ENCODE data around the gene NOSTRIN.
"Not testable (repeated sequence)": the region's sequence is repeated elsewhere in the genome, so short reads cannot be mapped to it uniquely, and the experiment has no call there.

Gene NOSTRIN

DNA sequence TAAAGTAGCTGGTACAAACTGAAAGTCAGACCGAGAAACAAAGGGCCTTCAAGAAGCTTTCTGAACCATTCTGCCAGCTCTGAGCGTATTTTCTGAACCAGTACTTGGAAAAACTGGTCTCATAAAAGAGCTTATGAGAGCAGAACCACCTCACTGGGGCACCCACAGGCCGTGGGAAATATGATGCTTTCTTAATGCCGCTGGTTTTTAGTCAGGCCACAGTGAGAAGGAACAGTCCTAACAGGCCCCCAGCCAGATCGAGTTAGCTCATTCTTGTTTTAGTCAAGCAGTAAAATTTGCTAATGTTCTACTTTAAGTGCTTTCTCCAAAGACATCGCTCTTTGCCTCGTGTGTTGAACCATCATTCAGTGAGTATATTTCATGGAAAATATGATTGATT is 12.7 kb upstream of the NOSTRIN start:
- DNase-seq (ENCODE audit: low read depth): no peak

DNA sequence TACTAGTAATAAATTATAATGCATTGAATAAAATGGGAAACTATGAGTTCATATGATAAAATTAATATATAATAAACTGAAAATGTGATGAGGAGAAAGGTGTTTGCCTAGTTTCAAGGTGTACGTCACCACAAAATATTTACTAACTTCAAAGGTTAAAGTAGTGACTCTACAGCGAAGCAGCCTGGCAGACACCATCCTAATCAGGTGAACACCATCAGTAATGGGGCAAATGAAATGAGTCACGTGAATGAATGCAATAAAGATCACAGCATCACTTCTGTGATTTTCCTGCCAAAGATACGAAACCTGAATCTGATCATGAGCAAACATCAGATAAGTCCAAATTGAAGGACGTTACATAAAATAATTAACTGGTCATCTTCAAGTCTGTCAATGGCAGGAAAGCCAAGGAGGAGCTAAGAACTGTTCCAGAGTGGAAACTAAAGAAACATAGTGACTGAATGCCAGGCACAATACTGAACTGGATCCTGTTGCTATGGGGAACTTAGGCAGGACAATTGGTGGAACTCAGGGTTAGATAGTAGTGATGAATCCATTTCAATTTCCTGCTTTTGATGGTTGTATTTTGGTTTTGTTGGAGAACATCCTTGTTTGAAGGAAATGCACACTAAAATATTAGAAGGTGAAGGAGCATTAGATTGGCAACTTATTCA is 12.1 kb upstream of the NOSTRIN start:
- DNase-seq (ENCODE audit: low read depth): no peak

DNA sequence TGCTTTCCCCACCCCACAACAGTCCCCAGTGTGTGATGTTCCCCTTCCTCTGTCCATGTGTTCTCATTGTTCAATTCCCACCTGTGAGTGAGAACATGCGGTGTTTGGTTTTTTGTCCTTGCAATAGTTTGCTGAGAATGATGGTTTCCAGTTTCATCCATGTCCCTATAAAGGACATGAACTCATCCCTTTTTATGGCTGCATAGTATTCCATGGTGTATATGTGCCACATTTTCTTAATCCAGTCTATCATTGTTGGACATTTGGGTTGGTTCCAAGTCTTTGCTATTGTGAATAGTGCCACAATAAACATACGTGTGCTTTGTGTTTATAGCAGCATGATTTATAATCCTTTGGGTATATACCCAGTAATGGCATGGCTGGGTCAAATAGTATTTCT is 11.3 kb upstream of the NOSTRIN start:
- DNase-seq (ENCODE audit: low read depth): not testable (repeated sequence)

DNA sequence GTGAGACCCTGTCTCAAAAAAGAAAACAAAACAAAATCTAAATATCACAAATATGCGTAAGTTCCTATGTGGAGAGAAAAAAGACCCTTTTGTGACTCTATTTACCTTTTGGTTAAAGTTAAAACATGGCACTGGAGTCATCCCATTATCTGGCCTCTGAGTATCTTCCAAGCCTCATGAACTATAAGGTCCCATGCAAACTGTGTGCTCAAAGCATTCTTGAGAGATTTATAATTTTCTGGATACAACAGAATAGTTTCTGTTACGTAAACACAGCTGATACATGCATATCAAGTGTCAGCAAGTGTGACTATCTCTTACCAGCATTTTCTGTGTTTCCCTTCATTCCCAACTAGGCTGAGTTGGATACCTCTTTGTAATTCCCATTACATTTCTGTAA is 8.8 kb upstream of the NOSTRIN start:
- DNase-seq (ENCODE audit: low read depth): no peak

DNA sequence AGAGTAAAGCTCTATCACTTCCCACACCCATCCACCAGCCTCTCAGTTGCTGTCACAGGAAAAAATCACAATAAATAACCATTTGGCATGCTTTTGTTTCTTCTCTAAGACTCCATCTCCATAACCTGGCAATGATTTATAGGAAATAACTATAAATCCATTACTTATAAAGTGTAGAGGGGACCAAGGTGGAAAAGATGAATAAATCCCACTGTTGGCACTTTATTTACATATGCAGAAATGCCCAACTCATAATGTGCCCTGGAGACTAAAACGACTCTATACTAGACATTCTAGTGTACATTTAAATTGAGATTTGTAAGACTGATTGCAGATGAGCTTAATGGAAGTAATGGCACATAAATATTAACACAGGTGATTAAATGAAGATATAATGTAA is 7.5 kb upstream of the NOSTRIN start:
- no peak for DNase-seq (ENCODE audit: low read depth)

DNA sequence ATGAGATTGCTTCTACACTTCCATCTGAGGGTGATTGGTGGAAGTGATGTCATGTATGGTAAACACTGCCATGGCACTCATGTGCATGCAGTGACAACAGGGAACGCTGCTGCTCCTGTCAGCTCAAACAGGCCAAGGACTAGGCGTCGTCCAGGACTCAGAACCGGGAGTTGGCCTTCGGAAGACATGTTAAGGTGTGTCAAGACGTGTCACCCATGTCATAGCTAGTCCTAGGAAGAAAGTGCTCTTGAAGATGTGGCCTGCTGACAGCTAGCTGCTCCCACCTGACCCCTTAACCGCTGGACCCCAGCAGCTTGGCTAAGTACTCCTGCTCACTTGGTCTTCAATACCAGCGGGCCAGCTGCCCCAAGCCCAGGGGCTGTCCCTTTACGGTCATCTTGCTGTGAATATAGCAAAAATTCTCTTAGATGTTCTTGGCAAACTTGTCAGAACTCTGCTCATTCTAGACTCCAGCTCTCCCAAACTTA is 6.3 kb upstream of the NOSTRIN start:
- DNase-seq (ENCODE audit: low read depth): no peak

DNA sequence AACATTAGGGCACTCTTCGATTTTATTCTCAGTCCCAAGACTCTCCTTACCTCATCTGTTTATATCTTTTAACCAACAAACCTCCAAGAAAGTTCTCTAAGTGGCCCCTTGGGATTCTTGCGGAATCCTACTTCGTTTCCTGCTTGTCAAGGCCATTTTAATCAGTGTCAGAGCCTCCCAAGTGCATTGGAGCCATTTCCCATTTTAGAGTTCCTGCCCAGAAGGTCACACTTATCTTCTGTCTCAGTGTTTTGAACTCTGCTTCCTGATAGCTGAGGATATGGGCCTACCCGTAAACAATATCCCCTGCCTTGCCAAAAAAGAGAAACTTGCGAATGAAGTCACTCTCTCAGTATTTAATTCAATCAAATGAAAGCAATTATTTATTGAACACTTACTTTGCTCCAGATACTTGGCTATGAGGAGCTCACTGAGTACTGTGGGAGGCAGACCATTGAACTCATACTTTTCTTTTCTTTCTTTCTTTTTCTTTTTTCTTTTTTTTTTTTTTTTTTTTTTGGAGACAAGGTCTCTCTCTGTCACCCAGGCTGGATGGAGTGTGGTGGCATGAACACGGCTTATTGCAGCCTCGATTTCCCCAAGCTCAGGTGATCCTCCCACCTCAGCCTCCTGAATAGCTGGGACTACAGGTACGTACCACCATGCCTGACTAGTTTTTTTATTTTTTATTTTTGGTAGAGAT is 5.7 kb upstream of the NOSTRIN start:
- no peak for DNase-seq (ENCODE audit: low read depth)

DNA sequence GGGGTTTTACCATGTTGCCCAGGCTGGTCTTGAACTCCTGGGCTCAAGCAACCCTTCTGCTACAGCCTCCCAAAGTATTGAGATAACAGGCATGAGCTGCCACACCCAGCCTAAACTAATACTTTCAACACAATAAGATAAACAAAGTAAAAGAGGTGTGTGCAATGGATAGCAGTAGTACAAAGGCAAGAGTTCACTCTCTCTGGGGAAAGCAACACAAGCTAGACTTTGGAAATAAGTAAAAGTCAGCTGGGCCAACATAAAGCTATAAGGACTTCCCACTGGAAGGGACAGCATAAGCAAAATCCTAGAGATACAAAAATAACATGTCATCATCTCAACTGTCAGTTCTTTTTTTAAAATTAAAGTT is 5.2 kb upstream of the NOSTRIN start:
- DNase-seq (ENCODE audit: low read depth): no peak

DNA sequence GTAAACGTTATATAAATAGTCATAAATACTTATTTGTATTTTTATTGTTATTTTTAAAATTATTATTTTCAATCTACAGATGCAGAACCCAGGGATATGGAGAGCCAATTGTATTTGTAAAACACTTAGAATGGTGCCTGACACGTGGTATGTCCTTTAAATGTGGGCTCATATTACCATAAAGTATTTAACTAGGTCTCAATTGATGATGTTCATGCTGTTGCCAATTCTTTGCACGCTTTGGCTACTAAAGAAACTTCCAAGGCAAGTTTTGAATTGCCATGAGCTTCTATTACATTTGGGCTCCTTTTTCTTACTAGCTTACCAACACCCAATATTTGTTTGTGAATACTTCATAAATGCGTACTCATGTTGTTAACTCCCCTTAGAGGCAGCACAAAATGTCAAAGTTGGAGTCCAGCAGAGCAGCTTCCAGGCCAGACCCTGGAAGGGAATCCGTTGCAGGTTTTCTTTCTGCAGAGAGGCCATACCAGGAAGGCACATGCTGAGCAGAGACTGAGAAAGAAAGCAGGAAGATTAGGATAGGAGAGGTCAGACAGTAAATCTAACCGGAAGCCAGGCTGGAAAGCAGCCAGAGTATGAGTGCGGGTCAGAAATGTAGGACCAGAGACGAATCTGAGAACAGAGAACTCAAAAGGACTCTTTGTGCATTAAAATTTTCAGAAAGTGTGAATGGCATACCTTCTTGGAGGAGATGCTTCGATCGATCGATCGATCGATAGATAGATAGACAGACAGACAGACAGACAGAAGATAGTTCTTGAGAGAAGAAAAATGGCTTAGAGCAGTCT is 4.2 kb upstream of the NOSTRIN start:
- DNase-seq (ENCODE audit: low read depth): peak; percentile 6

DNA sequence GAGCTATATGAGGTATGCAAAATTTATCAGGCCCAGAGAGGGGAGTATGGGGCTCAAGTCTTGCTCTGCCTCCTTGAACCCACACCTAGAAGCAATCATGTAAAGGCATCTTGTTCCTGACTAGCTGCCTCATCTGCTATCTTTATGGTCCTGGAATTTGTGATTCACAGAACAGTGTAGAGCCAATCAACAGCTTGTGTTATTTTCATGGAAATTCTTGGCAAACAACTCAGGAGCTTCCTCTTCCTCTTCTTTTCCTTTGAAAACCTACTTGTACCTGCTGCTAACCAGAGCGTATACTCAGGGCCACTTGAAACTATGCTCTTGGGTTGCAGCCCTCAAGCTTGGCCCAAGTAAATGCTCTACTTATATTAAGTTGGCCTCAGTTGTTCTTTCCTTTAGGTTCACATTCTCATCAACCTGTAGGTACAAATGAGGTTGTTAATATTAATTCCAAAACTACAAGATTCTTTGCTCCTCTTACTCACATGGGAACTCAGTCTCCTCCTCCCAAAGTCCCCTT is 3.5 kb upstream of the NOSTRIN start:
- DNase-seq (ENCODE audit: low read depth): no peak

DNA sequence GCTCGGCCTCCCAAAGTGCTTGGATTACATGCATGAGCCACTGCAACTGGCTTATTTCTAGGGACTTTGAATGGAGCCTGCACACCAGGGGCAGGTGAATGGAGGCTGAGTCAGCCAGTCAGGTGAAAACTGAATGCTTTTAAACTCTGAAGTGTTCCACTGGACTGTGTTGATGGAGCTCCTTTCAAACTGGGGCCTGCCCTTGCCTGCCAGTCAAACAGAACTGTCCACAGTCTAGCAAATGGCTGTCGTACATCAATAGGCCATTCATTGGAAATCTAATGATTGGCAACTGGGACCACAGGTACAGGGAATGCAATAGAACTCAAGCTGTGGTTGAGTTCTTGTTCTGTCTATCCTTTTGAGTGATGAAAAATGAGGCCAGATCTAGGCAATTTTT is 966 bp upstream of the NOSTRIN start:
- no peak for DNase-seq (ENCODE audit: low read depth)

DNA sequence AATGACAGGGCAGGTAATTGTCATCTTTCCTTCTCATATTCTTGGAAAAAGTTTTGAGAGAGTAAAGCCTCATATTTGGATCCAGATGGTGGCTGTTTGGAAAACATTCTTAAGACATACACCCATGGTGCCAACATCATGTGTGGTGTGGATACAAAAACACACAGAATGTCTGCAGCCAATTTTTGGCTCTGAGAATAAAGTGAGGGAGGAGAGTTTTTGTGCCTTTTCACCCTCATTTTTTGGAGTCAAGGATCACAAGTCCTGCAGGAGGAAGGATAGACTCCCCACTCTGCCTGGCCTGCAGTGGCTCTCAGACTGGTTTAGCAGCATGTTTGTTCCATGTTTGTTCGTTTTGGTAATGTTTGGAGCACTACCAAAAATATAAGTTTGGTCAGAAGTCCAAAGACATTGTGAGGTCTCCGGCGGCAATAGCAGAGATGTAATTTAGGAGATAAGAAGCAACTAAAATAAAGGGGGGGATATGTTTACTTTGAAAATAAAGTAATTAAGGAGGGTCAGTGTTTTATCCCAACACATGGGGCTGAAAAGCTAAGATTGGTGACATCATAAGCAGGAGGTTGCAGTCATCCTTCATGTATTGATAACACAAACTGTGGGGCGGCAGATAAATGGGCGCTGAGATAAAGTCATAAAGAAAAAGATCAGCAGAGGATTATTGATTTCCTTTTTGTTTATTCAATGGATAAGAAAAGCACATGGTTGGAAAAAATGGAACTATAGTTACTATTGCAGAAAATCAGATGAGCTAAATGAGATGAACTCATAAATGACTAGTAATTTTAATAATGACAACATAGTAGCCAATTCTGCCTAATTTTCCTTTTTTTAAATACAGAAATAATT is 655 bp downstream of the NOSTRIN start:
- no peak for DNase-seq (ENCODE audit: low read depth)

DNA sequence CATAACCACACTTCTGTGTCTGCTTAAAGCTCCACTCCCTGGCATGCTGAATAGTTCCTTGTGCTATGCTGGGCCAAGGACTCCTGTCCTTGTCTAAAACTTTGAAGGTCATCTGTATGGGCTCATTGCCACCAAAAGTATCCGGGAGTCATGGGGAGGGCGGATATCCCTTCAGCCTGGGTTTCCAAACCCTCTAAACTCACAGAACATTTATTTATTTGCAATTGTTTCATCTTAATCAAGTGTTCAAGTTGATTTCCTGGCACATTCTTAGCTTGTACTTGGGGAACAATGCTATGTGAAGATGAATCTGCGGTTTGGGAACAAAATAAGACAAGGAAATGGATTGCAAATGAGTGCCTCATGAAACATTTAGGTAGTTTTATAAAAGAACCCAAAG is 1.8 kb downstream of the NOSTRIN start:
- DNase-seq (ENCODE audit: low read depth): no peak

DNA sequence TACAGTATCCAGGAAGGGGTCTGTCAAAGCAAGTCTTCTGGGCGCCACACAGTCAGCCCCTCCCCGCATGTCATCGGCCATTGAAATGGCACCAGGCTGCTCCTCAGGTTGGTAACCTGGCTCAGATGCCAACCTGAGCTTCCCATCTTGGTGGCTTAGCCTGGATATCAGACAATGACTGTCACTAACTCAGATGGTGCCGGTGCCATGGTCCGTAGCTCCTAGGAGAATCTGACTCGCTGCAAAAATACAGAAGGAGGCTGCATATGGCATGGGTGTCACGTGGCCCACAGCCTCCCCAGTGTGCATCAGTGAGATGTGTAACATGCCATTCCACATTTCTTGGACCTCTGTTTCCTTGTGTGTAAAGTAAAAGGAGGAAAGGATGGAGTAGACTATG is 3.2 kb downstream of the NOSTRIN start:
- no peak for DNase-seq (ENCODE audit: low read depth)

DNA sequence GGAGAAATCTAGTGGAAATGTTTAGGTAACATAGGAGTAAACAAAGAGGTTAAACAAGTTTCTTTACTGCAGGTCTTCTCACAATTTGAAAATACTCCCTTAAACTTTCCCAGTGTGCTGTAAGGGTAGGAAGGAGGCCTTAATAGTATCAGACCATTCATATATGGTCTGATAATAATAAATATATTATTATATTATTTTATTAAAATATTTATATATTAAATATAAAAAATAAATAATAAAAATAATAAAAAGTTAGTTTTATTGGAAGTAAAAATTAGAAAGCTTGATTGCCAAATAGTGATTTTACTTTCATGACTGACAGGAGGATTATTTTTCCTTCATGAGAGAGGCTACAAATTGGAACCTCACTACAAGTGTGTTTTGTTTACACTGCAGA is 7.1 kb downstream of the NOSTRIN start:
- DNase-seq (ENCODE audit: low read depth): no peak

DNA sequence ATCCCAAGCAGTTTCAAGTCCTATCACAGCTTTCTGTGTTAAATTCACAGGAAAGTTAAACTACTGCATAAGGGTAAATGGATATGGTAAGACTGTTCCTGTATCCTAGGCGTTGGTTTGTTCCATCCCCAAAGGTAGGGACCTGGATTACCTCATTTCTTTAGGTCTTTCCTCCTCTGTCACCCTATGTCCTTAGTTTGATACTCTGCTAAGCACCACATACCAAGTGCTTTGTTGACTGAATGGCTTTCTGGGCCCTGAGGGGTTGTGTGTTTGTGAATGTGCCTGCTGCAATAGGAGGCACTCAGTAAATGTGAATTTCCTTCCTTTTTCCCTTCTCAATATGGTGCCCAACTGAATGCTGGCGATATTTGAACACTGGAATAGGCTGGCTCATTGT is 7.8 kb downstream of the NOSTRIN start:
- DNase-seq (ENCODE audit: low read depth): no peak

DNA sequence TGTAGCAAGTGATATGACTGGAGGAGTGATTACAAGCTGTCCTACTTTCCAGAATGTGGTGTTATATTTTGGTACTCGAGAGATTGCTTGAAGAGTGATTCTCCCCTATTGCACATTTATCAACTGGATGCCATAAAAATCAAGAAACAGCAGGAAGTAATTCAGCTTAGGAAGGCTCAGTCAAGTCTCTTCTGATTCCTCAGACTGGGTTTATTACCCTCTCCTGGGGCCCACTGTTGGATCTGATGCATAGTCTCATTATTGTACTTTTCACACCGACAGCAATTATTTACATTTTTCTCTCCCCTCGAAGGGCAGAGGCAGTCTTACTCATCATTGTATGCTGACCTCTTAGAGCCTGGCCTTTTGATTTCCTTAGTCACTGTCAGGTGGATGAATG is 9.3 kb downstream of the NOSTRIN start:
- DNase-seq (ENCODE audit: low read depth): no peak

DNA sequence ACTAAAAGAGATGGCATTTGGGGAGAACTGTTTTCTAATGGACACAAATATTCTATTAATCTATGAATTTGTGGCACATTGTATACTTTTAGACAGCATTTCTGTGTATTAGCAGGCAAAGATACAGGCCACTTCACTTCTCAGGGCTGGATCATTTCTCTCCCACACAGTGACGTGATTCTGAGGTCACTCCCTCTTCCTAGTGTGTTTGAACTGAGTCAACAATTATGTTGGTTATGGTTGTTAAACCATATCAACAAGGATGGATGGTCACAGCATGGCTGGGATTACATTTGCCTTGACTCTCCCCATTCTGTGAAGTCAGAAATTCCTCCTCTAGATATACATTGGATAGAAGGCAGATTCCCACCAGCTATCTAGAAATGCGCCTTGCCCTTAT is 11.6 kb downstream of the NOSTRIN start:
- no peak for DNase-seq (ENCODE audit: low read depth)

DNA sequence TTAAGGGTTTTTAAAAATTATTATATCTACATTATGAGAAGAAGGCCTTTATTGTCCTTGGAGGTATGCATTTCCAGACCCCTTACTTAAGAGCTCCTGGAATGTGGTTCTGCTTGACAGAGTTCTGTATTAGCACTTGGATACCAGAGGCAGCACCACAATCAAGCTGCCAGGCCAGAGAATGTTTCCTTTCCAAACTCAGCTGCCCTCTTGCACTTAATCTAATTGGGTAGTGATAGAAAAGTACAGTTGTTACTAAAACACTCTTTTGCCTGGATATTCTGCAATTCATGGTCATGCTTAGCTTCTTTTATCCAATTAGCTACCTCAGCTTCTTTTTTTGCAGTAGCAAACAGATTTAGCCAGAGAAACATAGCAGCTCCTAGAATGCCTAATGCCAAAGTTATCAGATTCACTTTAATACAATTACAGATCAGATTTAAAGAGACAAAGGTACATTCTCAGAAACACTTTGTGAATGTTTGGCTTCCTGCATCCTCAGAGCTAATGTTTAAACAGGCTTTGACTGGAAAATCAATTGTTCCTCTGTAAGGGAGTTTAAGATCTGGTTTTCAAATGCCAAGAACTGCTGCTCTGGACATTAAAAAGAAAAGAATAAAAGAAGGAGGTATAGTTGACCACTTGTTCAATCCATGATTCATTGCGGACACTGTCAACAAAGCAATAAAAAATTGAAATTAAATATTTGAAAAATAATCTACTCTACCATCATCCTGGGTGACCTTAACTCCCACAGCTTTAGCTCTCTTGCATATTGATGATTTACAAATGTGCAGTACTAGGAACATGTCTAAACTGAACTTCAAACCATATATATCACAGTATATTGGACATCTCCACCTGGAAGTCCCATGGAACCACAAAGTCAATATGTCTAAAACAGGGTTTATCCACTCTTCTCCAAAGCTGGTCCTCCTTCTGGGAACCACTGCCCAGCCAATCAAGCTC is 12.8 kb downstream of the NOSTRIN start:
- no peak for DNase-seq (ENCODE audit: low read depth)

DNA sequence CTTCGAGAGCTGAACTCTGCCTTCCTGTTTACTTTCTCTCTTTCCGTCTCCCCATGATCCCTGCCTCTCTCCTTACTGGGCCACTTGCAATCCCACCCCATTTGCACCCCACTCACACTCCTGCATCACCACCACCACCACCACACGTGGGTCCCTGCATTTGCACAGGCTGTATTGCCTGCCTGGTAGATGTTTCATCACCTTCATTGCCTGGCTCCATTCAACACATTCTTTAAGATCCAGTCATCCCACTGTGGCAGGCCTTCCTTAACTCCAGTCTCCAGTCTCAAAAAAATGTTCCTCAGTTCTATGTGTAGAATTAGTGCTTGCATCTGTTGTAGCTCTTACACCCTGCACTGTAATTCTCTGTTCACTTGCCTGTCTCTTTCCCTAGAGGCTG is 13.9 kb downstream of the NOSTRIN start:
- peak; percentile 84 for DNase-seq (ENCODE audit: low read depth)
